RCC 7860 (cell line): ENCODE measurements around the gene ZNF227.
"Not testable (repeated sequence)": the region's sequence is repeated elsewhere in the genome, so short reads cannot be mapped to it uniquely, and the experiment has no call there.

Experiments
- DNase-seq: peaks from one replicate; pipeline ENCODE4 v3.0.0-alpha.2; 2015; ENCODE audit warnings: low spot score
- FAIRE-seq: peaks from 2 replicates; lab custom pipeline; 2012; peaks lifted over from hg19 to GRCh38; lab: Jason Lieb, UNC

Gene ZNF227

DNA sequence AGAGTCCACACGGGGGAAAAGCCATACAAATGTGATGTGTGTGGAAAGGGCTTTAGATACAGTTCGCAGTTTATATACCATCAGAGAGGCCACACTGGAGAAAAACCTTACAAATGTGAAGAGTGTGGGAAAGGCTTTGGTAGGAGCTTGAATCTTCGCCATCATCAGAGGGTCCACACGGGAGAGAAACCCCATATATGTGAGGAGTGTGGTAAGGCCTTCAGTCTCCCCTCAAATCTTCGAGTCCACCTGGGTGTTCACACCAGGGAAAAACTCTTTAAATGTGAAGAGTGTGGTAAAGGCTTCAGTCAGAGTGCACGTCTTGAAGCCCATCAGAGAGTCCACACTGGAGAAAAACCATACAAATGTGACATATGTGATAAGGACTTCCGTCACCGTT, 24.1 kb downstream of the ZNF227 start:
- DNase-seq: no peak
- no peak for FAIRE-seq

DNA sequence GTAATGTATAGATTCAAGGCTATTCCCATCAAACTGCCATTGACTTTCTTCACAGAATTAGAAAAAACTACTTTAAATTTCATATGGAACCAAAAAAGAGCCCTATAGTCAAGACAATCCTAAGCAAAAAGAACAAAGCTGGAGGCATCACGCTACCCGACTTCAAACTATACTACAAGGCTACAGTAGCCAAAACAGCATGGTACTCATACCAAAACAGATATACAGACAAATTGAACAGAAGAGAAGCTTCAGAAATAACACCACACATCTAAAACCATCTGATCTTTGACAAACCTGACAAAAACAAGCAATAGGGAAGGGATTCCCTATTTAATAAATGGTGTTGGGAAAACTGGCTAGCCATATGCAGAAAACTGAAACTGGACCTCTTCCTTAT, 40.0 kb downstream of the ZNF227 start:
- not testable (repeated sequence) for DNase-seq, FAIRE-seq

DNA sequence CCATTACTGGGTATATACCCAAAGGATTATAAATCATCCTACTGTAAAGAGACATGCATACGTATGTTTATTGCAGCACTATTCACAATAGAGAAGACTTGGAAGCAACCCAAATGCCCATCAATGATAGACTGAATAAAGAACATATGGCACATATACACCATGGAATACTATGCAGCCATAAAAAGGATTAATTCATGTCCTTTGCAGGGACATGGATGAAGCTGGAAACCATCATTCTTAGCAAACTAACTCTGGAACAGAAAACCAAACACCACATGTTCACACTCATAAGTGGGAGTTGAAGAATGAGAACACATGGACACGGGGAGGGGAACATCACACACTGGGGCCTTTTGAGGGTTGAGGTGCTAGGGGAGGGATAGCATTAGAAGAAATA, 41.1 kb downstream of the ZNF227 start:
- not testable (repeated sequence) for FAIRE-seq

DNA sequence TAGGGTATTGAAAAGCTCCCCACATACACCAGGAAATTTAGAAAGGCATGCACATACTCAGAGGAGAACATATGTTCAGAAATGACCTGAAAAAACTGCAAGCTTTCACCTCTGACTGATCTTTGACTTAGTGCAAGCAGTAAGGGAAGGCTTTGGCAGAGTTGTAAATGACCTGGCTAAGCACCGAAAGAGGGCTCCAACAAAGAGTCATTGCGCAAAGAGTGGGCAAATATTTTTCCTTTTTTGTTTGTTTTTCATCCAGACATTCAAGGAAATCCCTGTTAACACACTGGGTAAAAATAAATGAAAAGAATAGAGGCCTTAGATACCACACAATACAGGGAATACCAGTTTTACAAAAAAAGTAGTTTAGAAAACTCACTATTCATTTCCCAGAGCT, 42.2 kb downstream of the ZNF227 start:
- FAIRE-seq: no peak
- DNase-seq: no peak

More for the DNA sequence above, 41.1 kb downstream of the ZNF227 start:
- not testable (repeated sequence) for DNase-seq

DNA sequence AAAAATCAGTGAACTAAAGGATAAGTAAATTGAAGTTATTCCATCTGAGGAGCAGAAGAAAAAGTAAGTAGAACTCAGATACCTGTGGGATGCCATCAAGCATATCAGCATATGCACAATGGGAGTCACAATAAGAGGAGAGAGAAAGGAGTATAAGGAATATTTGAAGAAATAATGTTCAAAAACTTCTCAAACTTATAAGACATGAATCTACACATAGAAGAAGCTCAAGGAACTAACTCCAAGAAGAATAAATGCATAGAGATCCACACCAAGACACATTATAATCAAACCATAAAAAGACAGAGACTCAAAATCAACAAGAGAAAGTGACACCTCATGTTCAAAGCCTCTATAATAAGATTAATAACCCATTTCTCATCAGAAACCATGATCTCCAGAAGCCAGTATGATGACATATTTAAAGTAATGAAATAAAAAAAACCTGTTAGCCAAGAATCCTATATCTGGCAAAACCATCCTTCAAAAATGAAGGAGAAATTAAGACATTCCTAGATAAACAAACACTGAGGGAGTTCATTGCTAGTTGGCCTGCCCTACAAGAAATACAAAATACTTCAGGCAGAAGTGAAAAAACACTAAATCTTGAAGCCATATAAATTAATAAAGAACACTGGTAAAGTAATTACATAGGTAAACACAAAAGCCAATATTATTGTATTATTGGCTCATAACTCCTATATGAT, 43.5 kb downstream of the ZNF227 start:
- FAIRE-seq: no peak
- no peak for DNase-seq

DNA sequence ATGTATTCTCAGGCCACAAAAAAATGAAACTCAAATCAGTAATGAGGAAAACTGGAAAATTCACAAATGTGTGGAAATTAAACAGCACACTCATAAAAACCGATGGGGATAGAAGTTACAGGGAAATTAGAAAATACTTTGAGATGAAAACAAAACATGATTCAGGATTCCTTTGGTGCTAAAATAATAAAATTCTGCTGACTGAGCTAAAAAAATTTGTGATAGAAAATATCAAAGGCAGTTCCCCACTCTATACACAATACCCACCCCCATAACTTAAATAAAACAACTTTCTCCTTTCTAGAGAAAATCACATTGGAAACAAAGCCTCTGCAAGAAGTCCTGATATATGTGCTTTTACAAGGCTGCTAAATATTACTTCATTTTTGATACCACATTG, 45.8 kb downstream of the ZNF227 start:
- FAIRE-seq (no peak), DNase-seq (no peak)

DNA sequence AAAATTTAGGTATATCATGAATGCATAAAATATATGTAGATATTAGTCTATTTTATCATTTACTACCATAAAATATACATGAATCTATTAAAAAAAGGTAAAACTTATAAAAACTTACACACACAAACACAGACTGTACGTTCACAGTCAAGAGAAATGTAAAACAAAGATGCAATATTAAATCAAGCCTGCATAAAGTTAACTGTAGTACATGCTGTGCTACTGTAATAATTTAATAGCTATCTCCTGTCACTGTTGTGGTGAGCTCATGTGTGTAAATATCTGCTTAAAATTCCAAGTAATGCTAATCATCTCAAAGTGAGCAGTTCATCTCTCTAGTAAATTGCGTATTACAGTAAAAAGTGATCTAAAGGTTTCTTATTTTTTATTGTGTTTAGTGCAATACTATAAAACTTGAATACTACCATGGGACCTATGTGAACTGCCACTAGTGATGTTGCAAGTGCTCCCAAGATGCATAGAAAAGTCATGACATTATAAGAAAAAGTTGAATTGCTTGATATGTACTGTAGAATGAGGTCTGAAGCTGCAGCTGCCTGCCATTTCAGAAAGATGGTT, 46.6 kb downstream of the ZNF227 start:
- FAIRE-seq (no peak), DNase-seq (no peak)

DNA sequence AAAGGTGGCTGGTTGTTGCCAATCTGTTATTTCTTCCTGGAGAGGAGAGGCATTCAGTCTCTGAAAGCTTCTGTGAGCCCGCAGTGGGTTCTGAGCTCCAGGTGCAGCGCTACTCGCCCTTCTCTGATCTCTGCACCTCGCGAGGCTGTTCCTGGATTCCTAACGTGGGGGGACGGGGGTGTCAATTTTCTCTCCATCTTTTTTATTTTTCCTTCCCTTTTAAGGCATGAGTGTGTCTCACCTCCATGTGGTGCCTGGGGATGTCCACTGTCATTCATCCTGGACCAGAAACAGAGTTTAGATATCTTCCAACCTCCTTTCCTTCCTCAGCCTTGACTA, 48.0 kb downstream of the ZNF227 start:
- DNase-seq: no peak
- FAIRE-seq: no peak

DNA sequence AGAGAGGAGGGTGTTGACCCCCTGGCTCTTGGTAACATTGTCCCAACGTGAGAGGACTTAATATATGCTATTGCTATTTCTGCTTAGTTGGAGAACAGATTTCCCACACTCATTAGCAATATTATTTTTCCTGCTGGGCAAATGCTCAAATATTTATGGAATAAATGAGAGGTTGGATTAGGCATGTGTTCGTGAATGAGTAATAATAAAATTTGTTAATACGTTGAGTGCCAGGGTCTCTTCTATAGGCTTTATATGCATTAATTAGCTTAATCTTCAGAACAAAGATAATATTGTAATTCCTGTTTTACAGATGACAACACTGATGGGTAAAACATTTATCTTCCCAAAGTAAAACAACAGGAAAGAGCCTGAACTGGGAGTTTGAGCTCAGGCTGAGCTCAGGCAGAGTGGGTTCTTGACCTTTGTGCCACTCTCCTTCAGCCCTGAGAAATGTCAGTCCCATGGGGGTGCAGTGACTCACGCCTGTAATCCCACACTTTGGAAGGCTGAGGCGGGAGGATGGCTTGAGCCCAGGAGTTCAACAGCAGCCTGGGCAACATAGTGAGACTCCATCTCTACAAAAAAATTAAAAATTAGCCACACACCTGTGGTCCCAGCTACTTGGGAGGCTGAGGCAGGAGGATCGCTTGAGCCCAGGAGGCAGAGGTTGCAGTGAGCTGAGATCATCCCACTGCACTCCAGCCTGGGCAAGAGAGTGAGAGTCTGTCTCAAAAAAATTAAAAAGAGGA, 48.5 kb downstream of the ZNF227 start:
- no peak for DNase-seq
- no peak for FAIRE-seq

DNA sequence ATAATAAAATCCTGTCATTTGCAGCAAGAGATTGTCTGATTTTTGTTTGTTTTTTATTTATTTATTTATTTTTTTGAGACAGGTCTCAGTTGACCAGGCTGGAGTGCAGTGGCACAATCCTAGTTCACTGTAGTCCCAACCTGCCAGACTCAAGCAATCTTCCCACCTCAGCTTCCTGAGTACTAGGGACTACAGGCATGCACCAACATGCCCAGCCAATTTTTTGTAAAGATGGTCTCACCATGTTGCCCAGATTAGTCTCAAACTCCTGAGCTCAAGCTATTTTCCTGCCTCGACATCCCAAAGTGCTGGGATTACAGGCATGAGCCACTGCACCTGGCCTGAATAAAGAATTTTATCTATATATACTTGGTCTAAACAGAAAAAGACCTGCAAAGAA, 65.0 kb downstream of the ZNF227 start:
- DNase-seq (no peak), FAIRE-seq (no peak)

DNA sequence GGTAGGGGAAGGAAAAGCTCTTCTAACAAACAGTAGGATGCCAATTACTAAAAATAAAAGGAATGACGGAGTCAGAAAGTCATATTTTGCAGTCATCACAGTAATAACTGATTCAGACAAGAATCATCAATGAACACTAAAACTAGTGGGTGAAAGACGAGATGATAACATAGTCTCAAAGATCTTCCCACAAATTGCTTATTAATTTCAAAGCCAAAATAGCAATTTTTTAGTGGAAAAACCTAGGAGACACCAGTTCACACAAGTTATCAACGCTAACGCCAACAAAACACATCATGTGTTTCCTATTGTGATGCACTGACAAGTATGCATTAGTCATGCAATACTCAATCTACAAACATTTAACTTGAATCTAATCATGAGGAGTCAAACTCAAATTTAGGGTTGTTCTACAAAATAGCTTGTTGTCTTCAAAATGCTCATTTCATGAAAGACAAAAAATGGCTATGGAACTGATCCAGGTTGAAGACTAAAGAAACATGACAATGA, 65.9 kb downstream of the ZNF227 start:
- FAIRE-seq (no peak), DNase-seq (no peak)

DNA sequence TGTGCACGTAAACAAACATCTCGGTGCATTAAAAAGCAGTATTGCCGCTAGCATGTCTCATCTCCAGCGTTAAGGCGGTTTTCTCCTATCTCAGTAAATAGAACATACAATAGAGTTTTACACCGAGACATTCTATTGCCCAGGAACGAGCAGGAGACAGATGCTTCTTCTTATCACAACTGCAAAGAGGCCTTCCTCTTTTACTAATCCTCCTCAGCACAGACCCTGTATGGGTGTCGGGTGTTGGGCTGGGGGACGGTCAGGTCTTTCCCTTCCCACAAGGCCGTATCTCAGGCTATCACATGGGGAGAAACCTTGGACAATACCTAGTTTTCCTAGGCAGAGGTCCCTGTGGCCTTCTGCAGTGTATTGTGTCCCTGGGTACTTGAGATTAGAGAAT, 68.6 kb downstream of the ZNF227 start:
- DNase-seq: no peak
- no peak for FAIRE-seq

DNA sequence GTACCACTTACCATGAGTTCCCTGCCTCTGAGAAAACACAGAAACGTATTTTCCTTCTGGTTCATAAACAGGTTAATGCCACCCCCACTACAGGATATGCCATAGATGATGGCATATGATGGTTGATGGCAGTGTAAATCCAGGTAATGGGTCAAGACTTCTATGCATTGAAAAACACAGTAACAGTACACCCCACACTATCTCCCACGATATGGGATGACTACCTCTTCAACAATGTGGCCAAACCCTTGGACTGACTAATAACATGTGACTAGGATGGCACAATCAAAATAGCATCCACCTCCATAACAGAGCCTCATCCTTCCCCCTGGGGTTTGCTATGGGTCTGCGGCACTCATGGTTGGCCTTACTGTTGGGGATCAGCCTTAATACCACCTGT, 70.5 kb downstream of the ZNF227 start:
- FAIRE-seq (no peak), DNase-seq (no peak)

DNA sequence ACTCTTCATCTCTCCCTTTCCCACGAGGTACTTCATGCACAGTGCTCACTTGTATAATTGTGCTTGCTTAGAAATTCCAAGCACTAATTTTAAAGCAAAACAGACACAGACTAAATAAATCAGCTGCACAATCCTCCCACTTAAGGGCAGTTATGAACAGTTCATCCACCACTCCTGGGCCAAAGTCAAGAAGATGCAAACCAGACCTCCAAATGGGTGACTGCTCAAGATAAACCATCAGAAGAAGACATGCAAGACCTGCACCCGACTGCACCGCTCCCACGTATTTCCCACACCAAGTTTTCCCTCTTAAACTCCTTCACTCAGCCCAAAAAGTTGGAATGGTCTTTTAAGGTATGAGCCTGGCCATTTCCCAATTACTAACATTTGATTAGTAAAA, 72.6 kb downstream of the ZNF227 start:
- no peak for DNase-seq
- no peak for FAIRE-seq
